Breast epithelium (tissue), 3 donors: ENCODE results near the gene PIGB.

Source experiments
- CTCF ChIP-seq, 3 donors: fragments of 450-650 bp; IDR thresholded peaks; one replicate each; pipeline ENCODE4 v1.5.1; 2016 to 2017; ENCODE audit warnings: antibody characterized with exemption in 3 of 3, mild to moderate bottlenecking in 3 of 3, moderate library complexity in 3 of 3
- POLR2A ChIP-seq: fragments of 450-650 bp; IDR thresholded peaks from one replicate; pipeline ENCODE4 v1.6.1; 2016; ENCODE audit warnings: antibody characterized with exemption, mild to moderate bottlenecking, moderate library complexity

GRCh38 chr15:55389264-55389607 lies 70.2 kb downstream of the PIGB start:
- TF ChIP-seq CTCF (IDR thresholded peaks at IDR 0.05) (no peak), POLR2A (no peak)
